ENCODE data around the gene FPGS.
"Not testable (repeated sequence)": the region's sequence is repeated elsewhere in the genome, so short reads cannot be mapped to it uniquely, and the experiment has no call there.

Gene FPGS

GRCh38 chr9:127838375-127839078 lies 35.8 kb downstream of the FPGS start:
- peak overlapping the region; percentile 63 for H3K27ac ChIP-seq (ENCODE audit: low read depth, low read length)
- no peaks in the 10 kb centered on the region for H3K27me3 ChIP-seq (ENCODE audit: control insufficient read depth in 1 of 2, insufficient read depth in 2 of 2, low read length in 2 of 2)
- H3K36me3 ChIP-seq (ENCODE audit: insufficient read depth, low read length), result no peaks in the 10 kb centered on the region
- H3K9me3 ChIP-seq (ENCODE audit: low read length), result no peaks in the 10 kb centered on the region
- no peak overlapping the region for H3K4me3 ChIP-seq (ENCODE audit: low read depth in 1 of 2, low read length in 2 of 2)
- peaks cover 23% of the 10 kb centered on the region for H3K4me1 ChIP-seq (ENCODE audit: insufficient read depth, low read length)
- peak overlapping the region; percentile 9 for H3K9ac ChIP-seq (ENCODE audit: low read length)

- Histone ChIP-seq H3K9ac (ENCODE audit: low read length) (no peak overlapping the region), H3K36me3 (ENCODE audit: insufficient read depth, low read length) (no peaks in the 10 kb centered on the region), H3K4me3 (ENCODE audit: low read depth in 1 of 2, low read length in 2 of 2) (no peak overlapping the region), H3K9me3 (ENCODE audit: low read length) (no peaks in the 10 kb centered on the region), H3K27me3 (ENCODE audit: control insufficient read depth in 1 of 2, insufficient read depth in 2 of 2, low read length in 2 of 2) (no peaks in the 10 kb centered on the region), H3K27ac (ENCODE audit: low read depth, low read length) (no peak overlapping the region), H3K4me1 (ENCODE audit: insufficient read depth, low read length) (peaks cover 19% of the 10 kb centered on the region)
Measured at GRCh38 chr9:127841087-127841835, 38.6 kb downstream of the FPGS start.

DNA sequence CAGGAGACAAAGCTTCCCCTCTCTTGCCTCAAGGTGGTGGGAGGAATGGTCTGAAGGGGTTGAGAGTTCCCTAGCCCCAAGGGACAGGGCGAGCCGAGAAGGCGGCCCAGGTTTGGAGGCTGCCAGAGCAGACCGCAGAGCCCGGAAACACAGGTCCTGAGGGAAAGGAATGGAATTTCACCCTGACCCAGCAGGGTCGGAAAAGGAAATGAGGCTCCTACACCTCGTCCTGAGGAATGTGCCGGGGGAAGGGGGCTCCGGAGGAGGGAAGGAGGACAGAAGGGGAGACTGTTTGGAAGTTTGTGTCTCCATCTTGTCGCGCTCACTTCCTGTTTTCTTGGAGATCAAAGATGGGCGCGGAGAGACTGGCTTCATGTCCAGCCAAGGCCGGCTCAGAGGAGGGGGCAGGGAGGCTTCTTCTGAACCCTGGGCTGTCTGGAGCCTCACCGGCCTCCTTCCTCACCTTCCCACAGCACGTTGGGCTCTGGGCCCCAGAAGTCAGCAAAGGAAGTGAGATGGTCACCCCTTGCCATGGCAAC lies 42.2 kb downstream of the FPGS start:
- H3K4me3 ChIP-seq (ENCODE audit: low read depth in 1 of 2, low read length in 2 of 2), result no peak overlapping the region
- no peaks in the 10 kb centered on the region for H3K9me3 ChIP-seq (ENCODE audit: low read length)
- no peak overlapping the region for H3K27ac ChIP-seq (ENCODE audit: low read depth, low read length)
- no peak overlapping the region for H3K9ac ChIP-seq (ENCODE audit: low read length)
- H3K4me1 ChIP-seq (ENCODE audit: insufficient read depth, low read length), result peaks cover 5% of the 10 kb centered on the region
- H3K27me3 ChIP-seq (ENCODE audit: control insufficient read depth in 1 of 2, insufficient read depth in 2 of 2, low read length in 2 of 2), result no peaks in the 10 kb centered on the region
- H3K36me3 ChIP-seq (ENCODE audit: insufficient read depth, low read length), result no peaks in the 10 kb centered on the region

DNA sequence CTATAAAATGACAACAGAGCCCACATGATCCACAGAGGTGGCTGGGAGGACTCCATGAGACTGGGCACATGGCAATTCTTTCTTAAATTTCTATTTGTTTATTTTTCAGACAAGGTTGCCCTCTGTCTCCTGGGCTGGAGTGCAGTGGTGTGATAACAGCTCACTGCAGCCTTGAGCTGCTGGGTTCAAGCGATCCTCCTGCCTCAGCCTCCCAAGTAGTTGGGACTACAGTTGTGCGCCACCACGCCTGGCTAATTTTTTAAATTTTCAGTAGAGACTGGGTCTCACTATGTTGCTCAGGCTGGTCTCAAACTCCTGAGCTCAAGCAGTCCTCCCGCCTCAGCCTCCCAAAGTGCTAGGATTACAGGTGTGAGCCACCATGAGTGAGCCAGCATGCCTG lies 42.9 kb downstream of the FPGS start:
- not testable (repeated sequence) for H3K27me3 ChIP-seq (ENCODE audit: control insufficient read depth in 1 of 2, insufficient read depth in 2 of 2, low read length in 2 of 2); H3K4me3 ChIP-seq (ENCODE audit: low read depth in 1 of 2, low read length in 2 of 2); H3K9ac ChIP-seq (ENCODE audit: low read length); H3K9me3 ChIP-seq (ENCODE audit: low read length); H3K27ac ChIP-seq (ENCODE audit: low read depth, low read length); H3K36me3 ChIP-seq (ENCODE audit: insufficient read depth, low read length); H3K4me1 ChIP-seq (ENCODE audit: insufficient read depth, low read length)

DNA sequence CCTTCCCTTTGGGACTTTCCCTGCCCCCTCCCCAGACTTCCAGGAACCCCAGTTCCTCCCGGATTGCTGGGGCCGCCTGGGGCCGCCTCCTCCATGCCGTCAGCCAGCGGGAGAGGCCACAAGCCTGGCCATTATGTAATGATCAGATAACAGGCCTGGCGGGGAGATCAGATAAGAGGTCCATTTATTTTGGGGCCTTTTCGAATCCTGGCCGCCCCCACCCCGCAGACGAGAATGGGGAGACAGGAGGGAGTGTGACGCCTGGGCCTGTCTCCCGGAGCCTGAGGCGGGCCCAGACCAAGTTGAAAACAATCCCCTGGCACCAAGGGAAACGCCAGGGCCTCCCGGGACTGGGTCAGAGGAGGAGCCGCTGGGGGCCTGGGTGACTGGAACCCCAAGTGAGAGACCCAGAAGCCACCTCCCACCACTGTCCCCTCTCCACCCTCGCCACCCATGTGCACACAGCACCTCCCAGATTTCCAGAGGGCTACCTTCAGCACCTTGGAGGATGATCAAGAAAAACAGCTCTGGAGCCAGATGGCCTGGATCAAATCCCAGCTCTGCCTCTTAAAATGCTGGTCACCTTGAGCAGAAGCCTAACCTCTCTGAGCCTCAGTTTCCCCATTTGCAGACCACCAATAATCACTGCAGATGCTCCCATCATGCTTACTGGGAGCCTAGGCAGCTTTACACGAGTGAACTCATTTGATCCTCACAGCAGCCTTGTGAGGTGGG lies 43.9 kb downstream of the FPGS start:
- Histone ChIP-seq H3K9me3 (ENCODE audit: low read length) (no peaks in the 10 kb centered on the region), H3K4me1 (ENCODE audit: insufficient read depth, low read length) (peaks cover 5% of the 10 kb centered on the region), H3K27me3 (ENCODE audit: control insufficient read depth in 1 of 2, insufficient read depth in 2 of 2, low read length in 2 of 2) (no peaks in the 10 kb centered on the region), H3K4me3 (ENCODE audit: low read depth in 1 of 2, low read length in 2 of 2) (no peak overlapping the region), H3K27ac (ENCODE audit: low read depth, low read length) (no peak overlapping the region), H3K36me3 (ENCODE audit: insufficient read depth, low read length) (no peaks in the 10 kb centered on the region), H3K9ac (ENCODE audit: low read length) (no peak overlapping the region)

DNA sequence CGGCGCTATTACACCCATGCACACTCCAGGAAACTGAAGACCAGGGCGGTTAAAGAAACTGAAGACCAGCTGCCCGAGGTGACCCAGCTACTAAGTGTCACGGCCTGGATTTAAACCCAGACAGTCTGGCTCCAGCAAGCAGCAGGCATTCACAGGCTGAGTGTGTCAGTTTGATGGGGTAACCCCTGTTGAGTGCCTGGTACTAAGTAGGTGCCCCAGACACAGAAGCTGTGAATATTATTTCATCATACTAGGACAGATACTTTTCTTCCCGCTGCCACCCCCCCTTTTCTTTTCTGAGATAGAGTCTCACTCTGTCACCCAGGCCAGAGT lies 44.5 kb downstream of the FPGS start:
- Histone ChIP-seq H3K36me3 (ENCODE audit: insufficient read depth, low read length) (no peaks in the 10 kb centered on the region), H3K9ac (ENCODE audit: low read length) (no peak overlapping the region), H3K4me1 (ENCODE audit: insufficient read depth, low read length) (peaks cover 9% of the 10 kb centered on the region), H3K9me3 (ENCODE audit: low read length) (no peaks in the 10 kb centered on the region), H3K27me3 (ENCODE audit: control insufficient read depth in 1 of 2, insufficient read depth in 2 of 2, low read length in 2 of 2) (no peaks in the 10 kb centered on the region), H3K4me3 (ENCODE audit: low read depth in 1 of 2, low read length in 2 of 2) (no peak overlapping the region), H3K27ac (ENCODE audit: low read depth, low read length) (no peak overlapping the region)

DNA sequence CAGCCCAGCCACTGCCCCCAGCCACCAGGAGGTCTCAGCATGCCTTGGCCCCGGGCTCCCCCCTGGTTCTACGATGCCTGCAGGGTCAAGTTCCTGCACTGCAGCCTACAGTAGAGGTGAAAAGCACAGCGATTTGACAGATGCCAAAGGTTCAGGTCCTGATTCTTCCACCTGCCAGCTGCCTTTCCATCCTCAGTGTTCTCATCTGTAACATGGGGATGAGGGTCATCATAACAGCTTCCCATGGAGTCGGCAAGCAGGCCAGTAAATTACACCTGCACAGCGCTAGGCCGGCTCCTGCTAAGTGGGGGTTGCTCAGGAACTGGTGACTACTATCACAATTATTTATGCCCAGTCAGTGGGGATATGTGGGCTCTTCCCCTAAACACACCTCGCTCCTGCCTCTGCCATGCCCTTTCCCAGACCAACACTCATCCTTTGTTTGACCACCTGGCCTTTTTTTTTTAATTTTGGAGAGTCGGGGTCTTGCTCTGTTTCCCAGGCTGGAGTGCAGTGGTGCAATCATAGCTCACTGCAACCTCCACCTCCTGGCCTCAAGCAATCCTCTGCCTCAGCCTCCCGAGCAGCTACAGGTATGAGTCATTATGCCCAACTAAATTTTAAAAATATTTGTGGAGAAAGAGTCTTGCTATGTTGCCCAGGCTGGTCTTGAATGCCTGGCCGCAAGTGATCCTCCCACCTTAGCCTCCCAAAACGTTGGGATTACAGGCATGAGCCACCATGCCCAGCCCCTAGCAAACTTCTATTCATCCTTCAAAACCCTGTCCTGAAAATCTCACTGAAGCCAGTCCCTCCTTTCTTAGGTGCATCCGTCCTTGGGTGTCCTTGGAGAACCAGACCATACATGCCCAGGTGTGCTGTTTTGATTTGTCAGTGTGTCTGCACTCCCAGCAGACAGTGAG lies 45.4 kb downstream of the FPGS start:
- H3K36me3 ChIP-seq (ENCODE audit: insufficient read depth, low read length), result no peaks in the 10 kb centered on the region
- H3K27ac ChIP-seq (ENCODE audit: low read depth, low read length), result no peak overlapping the region
- H3K27me3 ChIP-seq (ENCODE audit: control insufficient read depth in 1 of 2, insufficient read depth in 2 of 2, low read length in 2 of 2), result no peaks in the 10 kb centered on the region
- no peak overlapping the region for H3K4me3 ChIP-seq (ENCODE audit: low read depth in 1 of 2, low read length in 2 of 2)
- H3K9ac ChIP-seq (ENCODE audit: low read length), result no peak overlapping the region
- H3K9me3 ChIP-seq (ENCODE audit: low read length), result no peaks in the 10 kb centered on the region
- H3K4me1 ChIP-seq (ENCODE audit: insufficient read depth, low read length), result peaks cover 11% of the 10 kb centered on the region

GRCh38 chr9:127848756-127849504 lies 46.2 kb downstream of the FPGS start:
- no peaks in the 10 kb centered on the region for H3K27me3 ChIP-seq (ENCODE audit: control insufficient read depth in 1 of 2, insufficient read depth in 2 of 2, low read length in 2 of 2)
- H3K4me1 ChIP-seq (ENCODE audit: insufficient read depth, low read length), result peaks cover 11% of the 10 kb centered on the region
- H3K27ac ChIP-seq (ENCODE audit: low read depth, low read length), result no peak overlapping the region
- H3K9ac ChIP-seq (ENCODE audit: low read length), result no peak overlapping the region
- H3K4me3 ChIP-seq (ENCODE audit: low read depth in 1 of 2, low read length in 2 of 2), result no peak overlapping the region
- H3K9me3 ChIP-seq (ENCODE audit: low read length), result no peaks in the 10 kb centered on the region
- no peaks in the 10 kb centered on the region for H3K36me3 ChIP-seq (ENCODE audit: insufficient read depth, low read length)

DNA sequence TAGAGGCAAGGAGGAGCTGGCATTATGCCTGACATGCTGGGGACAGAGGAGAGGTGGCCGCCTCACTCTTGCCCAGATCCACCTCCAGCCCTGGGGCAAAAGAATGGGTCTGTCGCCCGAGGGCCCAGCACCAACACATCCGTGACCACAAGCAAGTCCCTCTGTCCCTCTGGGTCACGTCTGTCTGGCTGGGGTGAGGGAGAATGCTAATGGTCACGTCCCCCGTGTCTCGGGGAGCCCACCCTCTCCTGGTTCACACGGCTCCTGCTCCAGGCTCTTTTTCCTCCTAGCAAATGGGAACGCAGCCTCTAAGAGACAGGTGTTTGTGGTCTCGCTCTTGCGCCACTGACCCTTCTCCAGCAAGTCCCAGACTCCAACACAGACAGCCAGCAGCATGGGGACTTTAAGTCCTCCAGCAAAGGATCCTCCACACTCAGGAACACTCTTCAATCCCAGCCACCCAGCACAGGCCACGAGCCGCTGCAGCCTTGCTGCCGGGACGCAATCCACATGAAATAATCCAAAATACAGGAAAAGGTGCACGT lies 47.7 kb downstream of the FPGS start:
- H3K27me3 ChIP-seq (ENCODE audit: control insufficient read depth in 1 of 2, insufficient read depth in 2 of 2, low read length in 2 of 2), result no peaks in the 10 kb centered on the region
- H3K4me1 ChIP-seq (ENCODE audit: insufficient read depth, low read length), result peaks cover 6% of the 10 kb centered on the region
- no peak overlapping the region for H3K9ac ChIP-seq (ENCODE audit: low read length)
- no peaks in the 10 kb centered on the region for H3K9me3 ChIP-seq (ENCODE audit: low read length)
- H3K36me3 ChIP-seq (ENCODE audit: insufficient read depth, low read length), result no peaks in the 10 kb centered on the region
- no peak overlapping the region for H3K4me3 ChIP-seq (ENCODE audit: low read depth in 1 of 2, low read length in 2 of 2)
- no peak overlapping the region for H3K27ac ChIP-seq (ENCODE audit: low read depth, low read length)

DNA sequence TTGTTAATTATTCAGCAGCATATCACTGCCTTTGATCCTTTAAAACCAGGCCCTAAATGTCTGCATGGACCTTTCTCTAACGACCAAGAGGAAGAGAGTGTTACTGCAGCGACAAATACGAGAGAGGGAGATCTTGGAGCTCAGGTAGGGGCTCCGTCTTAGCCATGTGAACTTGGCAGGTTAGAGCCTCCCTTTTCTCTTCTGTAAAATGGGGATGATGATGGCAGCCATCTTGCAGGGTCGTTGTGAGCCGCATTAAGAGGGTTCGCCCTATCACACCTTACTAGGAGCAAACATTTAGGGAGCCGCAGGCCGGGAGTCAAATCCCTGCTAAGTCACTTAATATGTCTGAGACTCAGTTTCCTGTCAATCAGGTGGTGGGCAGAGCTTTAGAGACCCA lies 50.1 kb downstream of the FPGS start:
- peaks cover 6% of the 10 kb centered on the region for H3K4me1 ChIP-seq (ENCODE audit: insufficient read depth, low read length)

More for the DNA sequence above, 50.1 kb downstream of the FPGS start:
- peak overlapping the region; percentile 65 for H3K9ac ChIP-seq (ENCODE audit: low read length)
- H3K27me3 ChIP-seq (ENCODE audit: control insufficient read depth in 1 of 2, insufficient read depth in 2 of 2, low read length in 2 of 2), result no peaks in the 10 kb centered on the region
- H3K9me3 ChIP-seq (ENCODE audit: low read length), result no peaks in the 10 kb centered on the region
- H3K36me3 ChIP-seq (ENCODE audit: insufficient read depth, low read length), result no peaks in the 10 kb centered on the region
- H3K27ac ChIP-seq (ENCODE audit: low read depth, low read length), result no peak overlapping the region
- peak overlapping the region; percentile 0 to 61 for H3K4me3 ChIP-seq (ENCODE audit: low read depth in 1 of 2, low read length in 2 of 2)
